NCI-H146 treated with DMSO at 0.1 percent for 48 hours (cell line): ENCODE results near the gene CEMIP.

Experiments used
- DNase-seq: peaks from one replicate; lab custom pipeline; 2025; ENCODE audit not compliant: unreplicated experiment; lab: John Stamatoyannopoulos, UW

The CEMIP gene

GRCh38 chr15:80924278-80924677 is 145.1 kb downstream of the CEMIP start:
- no peak for DNase-seq

GRCh38 chr15:80925597-80926059 is 146.5 kb downstream of the CEMIP start:
- no peak for DNase-seq

GRCh38 chr15:80926126-80926525 is 147.0 kb downstream of the CEMIP start:
- no peak for DNase-seq

- no peak for DNase-seq
These were observed 150.1 kb downstream of the CEMIP start for GRCh38 chr15:80929225-80929624.

GRCh38 chr15:80929689-80930088 is 150.5 kb downstream of the CEMIP start:
- no peak for DNase-seq

GRCh38 chr15:80931191-80931590 is 152.0 kb downstream of the CEMIP start:
- no peak for DNase-seq

- DNase-seq, result no peak
These were observed 152.7 kb downstream of the CEMIP start for GRCh38 chr15:80931721-80932512.

- DNase-seq, result no peak
These were observed 153.3 kb downstream of the CEMIP start for GRCh38 chr15:80932513-80932815.

- no peak for DNase-seq
These were observed 153.8 kb downstream of the CEMIP start for GRCh38 chr15:80932989-80933388.

- DNase-seq, result no peak
These were observed 155.6 kb downstream of the CEMIP start for GRCh38 chr15:80934761-80935221.

GRCh38 chr15:80936288-80937078 is 157.3 kb downstream of the CEMIP start:
- DNase-seq, result no peak

- no peak for DNase-seq
These were observed 158.5 kb downstream of the CEMIP start for GRCh38 chr15:80937718-80938117.

GRCh38 chr15:80939216-80939615 is 160.0 kb downstream of the CEMIP start:
- DNase-seq, result no peak

GRCh38 chr15:80940331-80940730 is 161.2 kb downstream of the CEMIP start:
- no peak for DNase-seq

- no peak for DNase-seq
These were observed 161.7 kb downstream of the CEMIP start for GRCh38 chr15:80940851-80941250.

GRCh38 chr15:80942266-80942665 is 163.1 kb downstream of the CEMIP start:
- DNase-seq, result no peak

- no peak for DNase-seq
These were observed 163.8 kb downstream of the CEMIP start for GRCh38 chr15:80942746-80943565.

- no peak for DNase-seq
These were observed 165.6 kb downstream of the CEMIP start for GRCh38 chr15:80944818-80945217.

- no peak for DNase-seq
These were observed 166.4 kb downstream of the CEMIP start for GRCh38 chr15:80945605-80946004.

GRCh38 chr15:80946576-80946975 is 167.4 kb downstream of the CEMIP start:
- DNase-seq, result no peak

- DNase-seq, result no peak
These were observed 169.6 kb downstream of the CEMIP start for GRCh38 chr15:80948651-80949292.
